ENCODE results near the gene TRDMT1. TPM values are rescaled to one million over a fixed set of nuclear protein-coding genes. Genes with fewer than 3 reads are reported as not detected.
A peak's percentile ranks its signal among the peaks of the same experiment; 100 is the strongest.

TRDMT1 gene
- total and polyA plus RNA-seq, 12 donors: 1.3 to 10.5 (median 4.9) TPM

DNA sequence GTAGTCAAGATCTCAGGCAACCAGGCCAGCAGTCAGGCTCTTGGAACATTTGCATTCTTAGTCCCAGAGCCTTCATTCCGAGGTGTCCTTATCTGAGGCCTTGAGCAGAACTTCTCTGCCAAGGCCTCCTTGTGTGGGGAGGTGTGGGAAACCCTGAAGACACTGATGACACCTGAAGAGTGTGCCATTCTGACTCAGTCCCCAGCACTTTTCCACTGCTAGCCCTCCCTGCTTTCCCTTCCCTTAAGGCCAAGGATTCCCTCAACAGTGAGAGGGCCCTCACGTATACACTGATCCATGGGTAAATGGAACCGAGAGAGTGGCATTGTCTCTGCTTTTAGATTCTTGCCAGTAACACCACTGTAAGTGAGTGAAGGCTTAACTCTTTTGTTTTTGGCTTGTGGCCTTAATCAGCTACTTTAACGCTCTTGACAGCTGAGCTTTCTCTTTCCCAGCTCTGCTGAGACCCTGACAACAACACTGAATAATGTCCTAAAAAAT, 30.3 kb downstream of the TRDMT1 start:
- 66 to 88% (median 77%) methylated on average over 3 to 4 of the region's 4 CpGs for WGBS, 4 donors
- Histone ChIP-seq H3K27ac (peak overlapping the region in 1 of 5 donors; percentile 3), H3K4me3 (no peak overlapping the region), H3K36me3 (replicated peaks in 1 of 2) (no peaks in the 10 kb centered on the region), H3K4me1 (replicated peaks in 1 of 2) (no peaks in the 10 kb centered on the region), H3K27me3 (no peaks in the 10 kb centered on the region), H3K9me3 (replicated peaks in 1 of 3) (no peaks in the 10 kb centered on the region)
- intact Hi-C loops (cut with DNase I): no loop called here
- no peak for TF ChIP-seq POLR2A (IDR thresholded peaks at IDR 0.05)
- TF ChIP-seq, protein P1, sequence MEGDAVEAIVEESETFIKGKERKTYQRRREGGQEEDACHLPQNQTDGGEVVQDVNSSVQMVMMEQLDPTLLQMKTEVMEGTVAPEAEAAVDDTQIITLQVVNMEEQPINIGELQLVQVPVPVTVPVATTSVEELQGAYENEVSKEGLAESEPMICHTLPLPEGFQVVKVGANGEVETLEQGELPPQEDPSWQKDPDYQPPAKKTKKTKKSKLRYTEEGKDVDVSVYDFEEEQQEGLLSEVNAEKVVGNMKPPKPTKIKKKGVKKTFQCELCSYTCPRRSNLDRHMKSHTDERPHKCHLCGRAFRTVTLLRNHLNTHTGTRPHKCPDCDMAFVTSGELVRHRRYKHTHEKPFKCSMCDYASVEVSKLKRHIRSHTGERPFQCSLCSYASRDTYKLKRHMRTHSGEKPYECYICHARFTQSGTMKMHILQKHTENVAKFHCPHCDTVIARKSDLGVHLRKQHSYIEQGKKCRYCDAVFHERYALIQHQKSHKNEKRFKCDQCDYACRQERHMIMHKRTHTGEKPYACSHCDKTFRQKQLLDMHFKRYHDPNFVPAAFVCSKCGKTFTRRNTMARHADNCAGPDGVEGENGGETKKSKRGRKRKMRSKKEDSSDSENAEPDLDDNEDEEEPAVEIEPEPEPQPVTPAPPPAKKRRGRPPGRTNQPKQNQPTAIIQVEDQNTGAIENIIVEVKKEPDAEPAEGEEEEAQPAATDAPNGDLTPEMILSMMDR (IDR thresholded peaks at IDR 0.05): no peak
- DNase-seq: no peak

DNA sequence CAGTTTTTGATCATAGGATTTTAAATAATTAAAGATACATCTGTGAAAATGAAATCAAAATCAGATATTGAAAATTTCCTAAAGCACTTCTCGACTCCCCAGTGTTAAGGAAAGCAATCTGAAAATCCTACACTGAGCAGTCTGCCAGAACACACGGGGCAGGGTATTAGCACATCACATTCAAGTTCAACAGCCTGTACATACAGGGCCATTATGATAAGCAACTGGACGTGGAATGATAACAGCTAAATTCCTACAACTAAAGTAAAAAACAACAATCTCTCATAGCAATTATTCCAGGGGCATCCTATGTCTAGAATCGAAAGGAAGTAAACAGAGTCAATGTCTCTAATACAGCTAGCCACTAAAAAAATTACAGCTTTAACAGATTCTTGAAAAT, 31.7 kb downstream of the TRDMT1 start:
- H3K27me3 ChIP-seq: no peaks in the 10 kb centered on the region
- H3K36me3 ChIP-seq (replicated peaks in 1 of 2): no peaks in the 10 kb centered on the region
- DNase-seq: peak in 1 of 7 donors; percentile 13
- intact Hi-C loops (cut with DNase I): no loop called here
- H3K4me3 ChIP-seq: no peak overlapping the region
- no peak for TF ChIP-seq POLR2A (IDR thresholded peaks at IDR 0.05)
- TF ChIP-seq, protein P1 (IDR thresholded peaks at IDR 0.05): no peak
- no peaks in the 10 kb centered on the region for H3K4me1 ChIP-seq (replicated peaks in 1 of 2)
- H3K9me3 ChIP-seq (replicated peaks in 1 of 3): no peaks in the 10 kb centered on the region
- WGBS, 4 donors: 63 to 70% (median 68%) methylated on average over 4 of the region's 4 CpGs
- H3K27ac ChIP-seq: no peak overlapping the region

DNA sequence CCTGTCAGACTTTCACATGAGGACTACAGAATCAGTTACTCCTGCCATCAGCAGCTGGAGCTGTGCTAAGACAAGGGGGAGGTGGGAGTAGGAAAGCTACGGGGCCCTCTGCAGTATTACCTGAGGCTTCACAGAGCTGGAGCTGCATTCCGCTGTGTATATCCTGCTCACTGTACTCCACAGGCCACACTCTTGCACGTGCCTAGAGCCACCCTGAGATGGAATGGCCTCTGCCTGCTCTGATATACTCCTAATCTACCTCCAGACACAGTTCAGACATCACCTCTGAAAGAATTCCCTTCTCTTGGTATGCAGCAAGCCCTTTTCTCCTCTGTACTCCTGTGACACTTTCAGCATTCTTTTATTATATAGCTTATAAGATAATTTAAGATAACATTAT, 34.8 kb downstream of the TRDMT1 start:
- WGBS, 4 donors: 91 to 98% (median 96%) methylated on average over 3 of the region's 3 CpGs
- Histone ChIP-seq H3K9me3 (replicated peaks in 1 of 3) (no peaks in the 10 kb centered on the region), H3K4me1 (replicated peaks in 1 of 2) (no peaks in the 10 kb centered on the region), H3K27ac (no peak overlapping the region), H3K36me3 (replicated peaks in 1 of 2) (no peaks in the 10 kb centered on the region), H3K4me3 (no peak overlapping the region), H3K27me3 (no peaks in the 10 kb centered on the region)
- intact Hi-C loops (cut with DNase I): no loop called here
- no peak for DNase-seq
- TF ChIP-seq, protein P1 (IDR thresholded peaks at IDR 0.05): no peak
- no peak for TF ChIP-seq POLR2A (IDR thresholded peaks at IDR 0.05)

DNA sequence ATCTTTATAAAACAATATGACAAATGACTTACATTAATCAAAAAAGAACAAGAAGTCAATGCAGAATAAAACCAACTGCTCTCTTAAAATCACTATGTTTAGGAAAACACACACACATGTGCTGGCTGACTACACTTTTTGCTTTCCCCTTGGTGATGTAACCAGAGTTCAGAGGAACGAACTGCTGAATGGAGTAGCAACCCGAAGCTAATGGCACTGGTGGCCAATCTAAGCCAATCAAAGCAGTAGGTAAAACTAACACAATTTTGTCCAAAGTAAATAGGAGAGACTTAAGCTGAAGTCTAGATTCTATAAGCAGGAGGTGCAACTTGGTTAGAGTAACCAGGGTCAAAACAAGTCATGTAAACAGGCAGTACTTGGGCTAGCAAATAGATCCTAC, 38.6 kb downstream of the TRDMT1 start:
- WGBS, 4 donors: 82 to 89% (median 86%) methylated on average over 2 of the region's 2 CpGs

DNA sequence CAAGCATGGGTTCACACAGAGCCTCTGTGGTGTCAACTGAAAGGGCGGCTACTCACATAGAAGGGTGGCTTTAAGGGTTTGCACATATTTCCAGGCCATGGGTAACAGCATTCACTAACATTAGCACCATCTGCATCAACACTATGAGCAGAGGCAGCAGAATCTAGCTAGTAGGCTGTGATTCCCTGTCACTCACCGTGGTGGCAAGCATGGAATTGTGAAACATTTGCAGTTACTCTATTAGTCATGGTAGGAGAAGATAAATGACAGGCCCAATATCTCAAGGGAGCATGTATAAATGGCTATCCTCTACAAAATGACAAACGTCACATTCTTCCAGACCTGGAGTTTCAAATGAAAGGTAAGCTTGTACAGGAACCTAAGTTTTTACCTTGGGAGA, 39.7 kb downstream of the TRDMT1 start:
- no peak for DNase-seq
- 56 to 59% (median 59%) methylated on average over 3 of the region's 3 CpGs for WGBS, 4 donors
- H3K27me3 ChIP-seq: no peaks in the 10 kb centered on the region
- H3K36me3 ChIP-seq (replicated peaks in 1 of 2): no peaks in the 10 kb centered on the region
- TF ChIP-seq, protein P1 (IDR thresholded peaks at IDR 0.05): no peak
- no peak for TF ChIP-seq POLR2A (IDR thresholded peaks at IDR 0.05)
- H3K4me1 ChIP-seq (replicated peaks in 1 of 2): no peaks in the 10 kb centered on the region
- H3K4me3 ChIP-seq: no peak overlapping the region
- no peaks in the 10 kb centered on the region for H3K9me3 ChIP-seq (replicated peaks in 1 of 3)
- intact Hi-C loops (cut with DNase I): no loop called here
- H3K27ac ChIP-seq: no peak overlapping the region

More for the DNA sequence above, 38.6 kb downstream of the TRDMT1 start:
- H3K4me1 ChIP-seq (replicated peaks in 1 of 2): no peaks in the 10 kb centered on the region
- H3K9me3 ChIP-seq (replicated peaks in 1 of 3): no peaks in the 10 kb centered on the region
- no peaks in the 10 kb centered on the region for H3K36me3 ChIP-seq (replicated peaks in 1 of 2)
- H3K4me3 ChIP-seq: no peak overlapping the region
- TF ChIP-seq POLR2A (IDR thresholded peaks at IDR 0.05): no peak
- no peaks in the 10 kb centered on the region for H3K27me3 ChIP-seq
- DNase-seq: no peak
- no peak overlapping the region for H3K27ac ChIP-seq
- intact Hi-C loops (cut with DNase I): no loop called here

Measured in adrenal gland (tissue), 12 donors.